HFFc6 (cell line): ENCODE data around the gene SEMA6A. TPM values are rescaled to one million over a fixed set of nuclear protein-coding genes. Genes with fewer than 3 reads are reported as not detected.
"Not testable (repeated sequence)": the region's sequence is repeated elsewhere in the genome, so short reads cannot be mapped to it uniquely, and the experiment has no call there.

Source experiments
- DNase-seq: peaks from one replicate; pipeline ENCODE4 v3.0.0-alpha.2; 2018
- H3K27ac Mint-ChIP-seq: 2 replicates; pipeline ENCODE4 v1.8.0; 2020; ENCODE audit warnings: mild to moderate bottlenecking, mixed read lengths
- H3K27me3 Mint-ChIP-seq: 2 replicates; pipeline ENCODE4 v1.8.0; 2021; ENCODE audit warnings: mild to moderate bottlenecking, moderate library complexity, mixed read lengths; ENCODE audit not compliant: insufficient read depth
- H3K36me3 Mint-ChIP-seq: 2 replicates; pipeline ENCODE4 v1.8.0; 2021; ENCODE audit warnings: low read depth, mixed read lengths
- H3K4me1 Mint-ChIP-seq: 2 replicates; pipeline ENCODE4 v1.8.0; 2020; ENCODE audit warnings: low read depth, mixed read lengths
- H3K4me3 Mint-ChIP-seq: 2 replicates; pipeline ENCODE4 v1.8.0; 2020; ENCODE audit warnings: mild to moderate bottlenecking, moderate library complexity, mixed read lengths
- H3K9me3 Mint-ChIP-seq: 2 replicates; pipeline ENCODE4 v1.8.0; 2020; ENCODE audit warnings: mild to moderate bottlenecking, mixed read lengths
- CTCF ChIP-seq: fragments of 200-600 bp; sonication (generic); IDR thresholded peaks from 2 replicates; pipeline ENCODE4 v1.5.0; 2021; ENCODE audit warnings: antibody characterized with exemption, mild to moderate bottlenecking
- total RNA-seq, 6 experiments: library from RNA; stranded (reverse); fragmentation: NEBNext Ultra II Directional; extraction: Animal tissue kit (Norgen Biotek cat#: 25700); gene quantifications; 2 replicates in 1 of 6; 3 replicates in 5 of 6; pipeline ENCODE4 v1.2.3, GENCODE V29; 2021

SEMA6A gene
- total RNA-seq, 6 experiments from 2014 or later = 0.20 to 0.76 (median 0.44) TPM

GRCh38 chr5:116546033-116546742 is 28.4 kb downstream of the SEMA6A start:
- TF ChIP-seq CTCF = no peak
- H3K27ac Mint-ChIP-seq = no peak overlapping the region
- H3K36me3 Mint-ChIP-seq = no peaks in the 10 kb centered on the region; the same call in 1 of the 2 replicates
- no peak for DNase-seq
- no peaks in the 10 kb centered on the region for H3K4me1 Mint-ChIP-seq
- H3K27me3 Mint-ChIP-seq = no peaks in the 10 kb centered on the region; the same call in none of the 2 replicates
- H3K4me3 Mint-ChIP-seq = no peak overlapping the region
- peaks cover 9% of the 10 kb centered on the region for H3K9me3 Mint-ChIP-seq

GRCh38 chr5:116545465-116545864 is 29.2 kb downstream of the SEMA6A start:
- not testable (repeated sequence) for H3K4me1 Mint-ChIP-seq, H3K4me3 Mint-ChIP-seq, H3K27me3 Mint-ChIP-seq, H3K36me3 Mint-ChIP-seq, H3K9me3 Mint-ChIP-seq, H3K27ac Mint-ChIP-seq, DNase-seq

GRCh38 chr5:116544531-116545241 is 29.9 kb downstream of the SEMA6A start:
- no peaks in the 10 kb centered on the region; the same call in none of the 2 replicates for H3K27me3 Mint-ChIP-seq
- DNase-seq = no peak
- no peak overlapping the region for H3K27ac Mint-ChIP-seq
- no peak for TF ChIP-seq CTCF
- no peaks in the 10 kb centered on the region for H3K4me1 Mint-ChIP-seq
- H3K9me3 Mint-ChIP-seq = peaks cover 9% of the 10 kb centered on the region
- no peaks in the 10 kb centered on the region; the same call in 1 of the 2 replicates for H3K36me3 Mint-ChIP-seq
- H3K4me3 Mint-ChIP-seq = no peak overlapping the region

GRCh38 chr5:116543501-116543900 is 31.1 kb downstream of the SEMA6A start:
- Mint-ChIP-seq H3K4me1 (no peaks in the 10 kb centered on the region), H3K27me3 (no peaks in the 10 kb centered on the region; the same call in none of the 2 replicates), H3K36me3 (no peaks in the 10 kb centered on the region; the same call in 1 of the 2 replicates), H3K9me3 (peaks cover 9% of the 10 kb centered on the region), H3K27ac (no peak overlapping the region), H3K4me3 (no peak overlapping the region)
- no peak for DNase-seq
- no peak for TF ChIP-seq CTCF

GRCh38 chr5:116542619-116543018 is 32.0 kb downstream of the SEMA6A start:
- Mint-ChIP-seq H3K27me3 (no peaks in the 10 kb centered on the region; the same call in none of the 2 replicates), H3K4me1 (no peaks in the 10 kb centered on the region), H3K9me3 (peaks cover 9% of the 10 kb centered on the region), H3K4me3 (no peak overlapping the region), H3K27ac (no peak overlapping the region), H3K36me3 (no peaks in the 10 kb centered on the region; the same call in 1 of the 2 replicates)
- TF ChIP-seq CTCF = no peak
- no peak for DNase-seq

GRCh38 chr5:116539222-116539621 is 35.4 kb downstream of the SEMA6A start:
- Mint-ChIP-seq H3K9me3 (no peaks in the 10 kb centered on the region), H3K4me3 (no peak overlapping the region), H3K4me1 (no peaks in the 10 kb centered on the region), H3K36me3 (no peaks in the 10 kb centered on the region), H3K27ac (no peak overlapping the region), H3K27me3 (no peaks in the 10 kb centered on the region; the same call in none of the 2 replicates)
- TF ChIP-seq CTCF = no peak
- no peak for DNase-seq
